Activated CD4-positive, alpha-beta T cell treated with anti-CD3 and anti-CD28 coated beads, Interleukin-2, amount 50 U/mL, for 48 hours (primary cell): Measurements from ENCODE around the gene CCDC142.

Source experiments
- DNase-seq, 2 experiments: peaks; one replicate each; pipeline ENCODE4 v3.0.0-alpha.2; 2020

Gene CCDC142

GRCh38 chr2:74514368-74515270 is 31.8 kb upstream of the CCDC142 start, which contains the start of gene TLX2:
Gene TLX2, plus strand, starts transcription at chr2:74514450. Its CDS starts 357 bp downstream, at chr2:74514807.
- DNase-seq = peak in 1 of 2 experiments; percentile 24

- peak; percentile 29 to 42 for DNase-seq
Observed at GRCh38 chr2:74513605-74514367, 31.0 kb upstream of the CCDC142 start.

GRCh38 chr2:74512744-74513604 is 30.2 kb upstream of the CCDC142 start:
- DNase-seq = no peak

- DNase-seq = no peak
Observed at GRCh38 chr2:74511104-74511989, 28.5 kb upstream of the CCDC142 start.

GRCh38 chr2:74510272-74510671 is 27.5 kb upstream of the CCDC142 start:
- no peak for DNase-seq

- peak in 1 of 2 experiments; percentile 28 for DNase-seq
Observed at GRCh38 chr2:74507926-74508520, 25.2 kb upstream of the CCDC142 start.

GRCh38 chr2:74507145-74507925 is 24.5 kb upstream of the CCDC142 start, which contains the start of gene PCGF1:
Gene PCGF1, minus strand, starts transcription at chr2:74507695. Its CDS starts 27 bp downstream, at chr2:74507668.
- DNase-seq = peak; percentile 99 to 100

- no peak for DNase-seq
Observed at GRCh38 chr2:74505448-74506246, 22.8 kb upstream of the CCDC142 start.

GRCh38 chr2:74504591-74504990 is 21.8 kb upstream of the CCDC142 start:
- DNase-seq = no peak

- DNase-seq = no peak
Observed at GRCh38 chr2:74503506-74504475, 21.0 kb upstream of the CCDC142 start.

- peak; percentile 59 to 69 for DNase-seq
Observed at GRCh38 chr2:74502720-74503505, 20.1 kb upstream of the CCDC142 start.

- DNase-seq = no peak
Observed at GRCh38 chr2:74502147-74502719, 19.4 kb upstream of the CCDC142 start.

- DNase-seq = no peak
Observed at GRCh38 chr2:74501335-74502071, 18.7 kb upstream of the CCDC142 start.

GRCh38 chr2:74500578-74500946 is 17.8 kb upstream of the CCDC142 start:
- DNase-seq = no peak

- no peak for DNase-seq
Observed at GRCh38 chr2:74499940-74500577, 17.3 kb upstream of the CCDC142 start.
